Trophoblast cell (in vitro differentiated cells and primary cell): Measurements from ENCODE around the gene TCFL5.

ENCODE experiments used
- DNase-seq, 2 donors: peaks; one replicate each; pipeline ENCODE4 v3.0.0-alpha.2; 2016
- H2AFZ ChIP-seq: 2 replicates; pipeline ENCODE4 v1.6.1; 2013; ENCODE audit warnings: low read length, moderate library complexity, mild to moderate bottlenecking; ENCODE audit not compliant: insufficient read depth, poor library complexity
- H2AK5ac ChIP-seq: 2 replicates; pipeline ENCODE4 v1.6.1; 2013; ENCODE audit warnings: mild to moderate bottlenecking, low read length
- H2BK120ac ChIP-seq: 2 replicates; pipeline ENCODE4 v1.6.1; 2013; ENCODE audit warnings: low read length, mild to moderate bottlenecking, moderate library complexity; ENCODE audit not compliant: insufficient read depth, poor library complexity
- H2BK12ac ChIP-seq: 2 replicates; pipeline ENCODE4 v1.6.1; 2013; ENCODE audit warnings: mild to moderate bottlenecking, low read length, moderate library complexity
- H2BK5ac ChIP-seq: 2 replicates; pipeline ENCODE4 v1.6.1; 2013; ENCODE audit warnings: low read length, low read depth, moderate library complexity, mild to moderate bottlenecking; ENCODE audit not compliant: poor library complexity
- H3K14ac ChIP-seq: 2 replicates; pipeline ENCODE4 v1.6.1; 2013; ENCODE audit warnings: mild to moderate bottlenecking, low read length
- H3K18ac ChIP-seq: 2 replicates; pipeline ENCODE4 v1.6.1; 2013; ENCODE audit warnings: mild to moderate bottlenecking, low read length
- H3K23ac ChIP-seq: 2 replicates; pipeline ENCODE4 v1.6.1; 2013; ENCODE audit warnings: low read length
- H3K27ac ChIP-seq: 2 replicates; pipeline ENCODE4 v1.5.1; 2013; ENCODE audit warnings: low read depth, mild to moderate bottlenecking, inconsistent platforms, low read length, moderate library complexity
- H3K27me3 ChIP-seq: 2 replicates; pipeline ENCODE4 v1.6.1; 2013; ENCODE audit warnings: inconsistent platforms, mild to moderate bottlenecking, low read length, moderate library complexity; ENCODE audit not compliant: insufficient read depth
- H3K36me3 ChIP-seq, 2 experiments: 1 replicate in 1 of 2; 2 replicates in 1 of 2; pipeline ENCODE4 v1.6.1; 2013; ENCODE audit warnings: low read length in 2 of 2, mild to moderate bottlenecking in 2 of 2, moderate library complexity in 1 of 2; ENCODE audit not compliant: insufficient read depth in 2 of 2, control insufficient read depth in 1 of 2
- H3K4ac ChIP-seq: 2 replicates; pipeline ENCODE4 v1.6.1; 2013; ENCODE audit warnings: low read depth, mild to moderate bottlenecking, low read length, moderate library complexity
- H3K4me1 ChIP-seq, 2 experiments: 1 replicate in 1 of 2; 2 replicates in 1 of 2; pipeline ENCODE4 v1.6.1; 2013; ENCODE audit warnings: low read length in 2 of 2, mild to moderate bottlenecking in 2 of 2, moderate library complexity in 1 of 2; ENCODE audit not compliant: insufficient read depth in 2 of 2, control insufficient read depth in 1 of 2
- H3K4me2 ChIP-seq: 2 replicates; pipeline ENCODE4 v1.6.1; 2013; ENCODE audit warnings: inconsistent platforms, mild to moderate bottlenecking, low read length, moderate library complexity
- H3K4me3 ChIP-seq: 2 replicates; pipeline ENCODE4 v1.5.1; 2013; ENCODE audit warnings: mild to moderate bottlenecking, low read depth, low read length, inconsistent platforms
- H3K79me1 ChIP-seq: one replicate; pipeline ENCODE4 v1.6.1; 2013; ENCODE audit warnings: low read length
- H3K79me2 ChIP-seq: 2 replicates; pipeline ENCODE4 v1.6.1; 2013; ENCODE audit warnings: low read length, mild to moderate bottlenecking; ENCODE audit not compliant: control insufficient read depth, insufficient read depth, poor library complexity
- H3K9ac ChIP-seq: 2 replicates; pipeline ENCODE4 v1.6.1; 2013; ENCODE audit warnings: mild to moderate bottlenecking, low read length
- H3K9me3 ChIP-seq: 2 replicates; pipeline ENCODE4 v1.6.1; 2013; ENCODE audit warnings: low read depth, mild to moderate bottlenecking, control low read depth, inconsistent platforms, low read length; ENCODE audit not compliant: insufficient read depth
- H4K12ac ChIP-seq: 2 replicates; pipeline ENCODE4 v1.6.1; 2013; ENCODE audit warnings: low read depth, mild to moderate bottlenecking, low read length, moderate library complexity
- H4K8ac ChIP-seq: 2 replicates; pipeline ENCODE4 v1.6.1; 2013; ENCODE audit warnings: low read depth, mild to moderate bottlenecking, low read length, moderate library complexity
- H4K91ac ChIP-seq: one replicate; pipeline ENCODE4 v1.6.1; 2013; ENCODE audit warnings: low read depth, mild to moderate bottlenecking, low read length, moderate library complexity
- WGBS: extraction: QIAGEN DNeasy Blood & Tissue Kit; methylation state at CpG from one replicate; pipeline ENCODE4 v1.1.7; 2013; ENCODE audit warnings: missing lambda C conversion rate; ENCODE audit not compliant: insufficient read length, insufficient coverage; ENCODE audit errors: extremely low coverage; 5-methylcytosine and 5-hydroxymethylcytosine counted together

Gene TCFL5

GRCh38 chr20:62811320-62811719, 50.3 kb downstream of the TCFL5 start:
- H3K4ac ChIP-seq, result no peak overlapping the region
- H3K27me3 ChIP-seq, result no peaks in the 10 kb centered on the region
- no peak overlapping the region for H3K9ac ChIP-seq
- peaks cover 20 to 23% of the 10 kb centered on the region in 2 experiments for H3K4me1 ChIP-seq
- no peak overlapping the region for H4K12ac ChIP-seq
- no peak overlapping the region for H2BK120ac ChIP-seq
- H2AFZ ChIP-seq, result no peak overlapping the region
- H2AK5ac ChIP-seq, result no peak overlapping the region
- no peak overlapping the region for H3K27ac ChIP-seq
- no peak overlapping the region for H3K4me2 ChIP-seq
- WGBS, result no CpG with 5 or more reads among the region's 21 CpGs
- no peaks in the 10 kb centered on the region for H3K9me3 ChIP-seq
- no peak overlapping the region for H3K23ac ChIP-seq
- peaks cover 3% of the 10 kb centered on the region for H3K79me2 ChIP-seq
- DNase-seq, result no peak
- H3K14ac ChIP-seq, result no peak overlapping the region
- H3K79me1 ChIP-seq, result peaks cover 7% of the 10 kb centered on the region
- no peak overlapping the region for H4K91ac ChIP-seq
- no peak overlapping the region for H4K8ac ChIP-seq
- H2BK12ac ChIP-seq, result no peak overlapping the region
- no peak overlapping the region for H2BK5ac ChIP-seq
- H3K18ac ChIP-seq, result no peak overlapping the region
- H3K36me3 ChIP-seq, result peaks cover 55 to 57% of the 10 kb centered on the region in 2 experiments
- no peak overlapping the region for H3K4me3 ChIP-seq

GRCh38 chr20:62809530-62810428, 51.8 kb downstream of the TCFL5 start:
- Histone ChIP-seq H4K91ac (no peak overlapping the region), H3K4me1 (peaks cover 11 to 16% of the 10 kb centered on the region in 2 experiments), H3K9me3 (no peaks in the 10 kb centered on the region), H3K36me3 (peaks cover 55 to 57% of the 10 kb centered on the region in 2 experiments), H4K8ac (no peak overlapping the region), H2AFZ (no peak overlapping the region), H3K27me3 (no peaks in the 10 kb centered on the region), H3K23ac (no peak overlapping the region), H2BK12ac (no peak overlapping the region), H2AK5ac (no peak overlapping the region), H3K4me3 (no peak overlapping the region), H3K79me1 (peaks cover 7% of the 10 kb centered on the region), H3K18ac (no peak overlapping the region), H4K12ac (no peak overlapping the region), H3K27ac (no peak overlapping the region), H3K4ac (no peak overlapping the region), H3K14ac (no peak overlapping the region), H2BK120ac (no peak overlapping the region), H2BK5ac (no peak overlapping the region), H3K9ac (no peak overlapping the region), H3K4me2 (no peak overlapping the region), H3K79me2 (peaks cover 5% of the 10 kb centered on the region)
- DNase-seq, result no peak
- WGBS, result no CpG with 5 or more reads among the region's 24 CpGs

- peaks cover 1% of the 10 kb centered on the region for H3K9me3 ChIP-seq
- no peak overlapping the region for H4K8ac ChIP-seq
- no peak overlapping the region for H3K27ac ChIP-seq
- H3K18ac ChIP-seq, result no peak overlapping the region
- H3K4ac ChIP-seq, result no peak overlapping the region
- peaks cover 8% of the 10 kb centered on the region for H3K79me1 ChIP-seq
- H2AK5ac ChIP-seq, result no peak overlapping the region
- no peak overlapping the region for H2BK12ac ChIP-seq
- no peak overlapping the region for H3K14ac ChIP-seq
- H3K9ac ChIP-seq, result no peak overlapping the region
- no peak overlapping the region for H4K91ac ChIP-seq
- H3K79me2 ChIP-seq, result peaks cover 6% of the 10 kb centered on the region
- no peak overlapping the region for H2BK5ac ChIP-seq
- no peak overlapping the region for H4K12ac ChIP-seq
- no peak overlapping the region for H3K4me2 ChIP-seq
- H3K23ac ChIP-seq, result no peak overlapping the region
- H3K4me1 ChIP-seq, result peaks cover 9 to 11% of the 10 kb centered on the region in 2 experiments
- no CpG with 5 or more reads among the region's 21 CpGs for WGBS
- H3K4me3 ChIP-seq, result no peak overlapping the region
- H2AFZ ChIP-seq, result no peak overlapping the region
- no peak overlapping the region for H2BK120ac ChIP-seq
- DNase-seq, result peak in 1 of 2 donors; percentile 77
- H3K27me3 ChIP-seq, result no peaks in the 10 kb centered on the region
- H3K36me3 ChIP-seq, result peaks cover 49 to 55% of the 10 kb centered on the region in 2 experiments
These were observed 53.3 kb downstream of the TCFL5 start for GRCh38 chr20:62808211-62808865.

GRCh38 chr20:62807444-62808210, 54.0 kb downstream of the TCFL5 start:
- Histone ChIP-seq H3K14ac (no peak overlapping the region), H3K4me2 (no peak overlapping the region), H3K27me3 (no peaks in the 10 kb centered on the region), H4K8ac (no peak overlapping the region), H3K9ac (no peak overlapping the region), H3K18ac (no peak overlapping the region), H3K27ac (no peak overlapping the region), H3K36me3 (peaks cover 45 to 49% of the 10 kb centered on the region in 2 experiments), H2BK120ac (no peak overlapping the region), H3K4me3 (no peak overlapping the region), H2AK5ac (no peak overlapping the region), H3K4me1 (peaks cover 6 to 11% of the 10 kb centered on the region in 2 experiments), H3K9me3 (peaks cover 2% of the 10 kb centered on the region), H3K4ac (no peak overlapping the region), H3K79me2 (peaks cover 6% of the 10 kb centered on the region), H3K23ac (no peak overlapping the region), H3K79me1 (peaks cover 6% of the 10 kb centered on the region), H2AFZ (no peak overlapping the region), H4K12ac (no peak overlapping the region), H4K91ac (no peak overlapping the region), H2BK12ac (no peak overlapping the region), H2BK5ac (no peak overlapping the region)
- no CpG with 5 or more reads among the region's 23 CpGs for WGBS
- no peak for DNase-seq
